ENCODE data around the gene ZFAND3.

Gene ZFAND3

GRCh38 chr6:37974943-37975342, 155.4 kb downstream of the ZFAND3 start:
- Histone ChIP-seq H3K36me3 (ENCODE audit: control insufficient read depth, insufficient read depth, low read length) (no peaks in the 10 kb centered on the region), H3K27me3 (replicated peaks; ENCODE audit: control insufficient read depth, insufficient read depth, low read length, poor library complexity, severe bottlenecking) (no peaks in the 10 kb centered on the region), H3K27ac (ENCODE audit: insufficient read depth, low read length, poor library complexity, severe bottlenecking) (no peak overlapping the region), H3K9me3 (ENCODE audit: control insufficient read depth, low read length) (peaks cover 6% of the 10 kb centered on the region), H3K4me3 (ENCODE audit: insufficient read depth, low read depth, low read length, poor library complexity, severe bottlenecking) (no peak overlapping the region), H3K4me1 (ENCODE audit: control insufficient read depth, insufficient read depth, low read length, poor library complexity, severe bottlenecking) (no peaks in the 10 kb centered on the region)
- no peak for DNase-seq

- Histone ChIP-seq H3K36me3 (ENCODE audit: control insufficient read depth, insufficient read depth, low read length) (no peaks in the 10 kb centered on the region), H3K4me1 (ENCODE audit: control insufficient read depth, insufficient read depth, low read length, poor library complexity, severe bottlenecking) (no peaks in the 10 kb centered on the region), H3K9me3 (ENCODE audit: control insufficient read depth, low read length) (peaks cover 6% of the 10 kb centered on the region), H3K27ac (ENCODE audit: insufficient read depth, low read length, poor library complexity, severe bottlenecking) (no peak overlapping the region), H3K4me3 (ENCODE audit: insufficient read depth, low read depth, low read length, poor library complexity, severe bottlenecking) (no peak overlapping the region), H3K27me3 (replicated peaks; ENCODE audit: control insufficient read depth, insufficient read depth, low read length, poor library complexity, severe bottlenecking) (no peaks in the 10 kb centered on the region)
- no peak for DNase-seq
Measured at GRCh38 chr6:37977715-37978114, 158.2 kb downstream of the ZFAND3 start.

- H3K27ac ChIP-seq (ENCODE audit: insufficient read depth, low read length, poor library complexity, severe bottlenecking), result no peak overlapping the region
- DNase-seq, result no peak
- H3K27me3 ChIP-seq (replicated peaks; ENCODE audit: control insufficient read depth, insufficient read depth, low read length, poor library complexity, severe bottlenecking), result no peaks in the 10 kb centered on the region
- H3K9me3 ChIP-seq (ENCODE audit: control insufficient read depth, low read length), result peaks cover 4% of the 10 kb centered on the region
- H3K4me3 ChIP-seq (ENCODE audit: insufficient read depth, low read depth, low read length, poor library complexity, severe bottlenecking), result no peak overlapping the region
- no peaks in the 10 kb centered on the region for H3K36me3 ChIP-seq (ENCODE audit: control insufficient read depth, insufficient read depth, low read length)
- H3K4me1 ChIP-seq (ENCODE audit: control insufficient read depth, insufficient read depth, low read length, poor library complexity, severe bottlenecking), result no peaks in the 10 kb centered on the region
Measured at GRCh38 chr6:37979392-37980221, 160.1 kb downstream of the ZFAND3 start.

GRCh38 chr6:37980222-37980595, 160.7 kb downstream of the ZFAND3 start:
- Histone ChIP-seq H3K27me3 (replicated peaks; ENCODE audit: control insufficient read depth, insufficient read depth, low read length, poor library complexity, severe bottlenecking) (no peaks in the 10 kb centered on the region), H3K27ac (ENCODE audit: insufficient read depth, low read length, poor library complexity, severe bottlenecking) (no peak overlapping the region), H3K9me3 (ENCODE audit: control insufficient read depth, low read length) (no peaks in the 10 kb centered on the region), H3K36me3 (ENCODE audit: control insufficient read depth, insufficient read depth, low read length) (no peaks in the 10 kb centered on the region), H3K4me1 (ENCODE audit: control insufficient read depth, insufficient read depth, low read length, poor library complexity, severe bottlenecking) (no peaks in the 10 kb centered on the region), H3K4me3 (ENCODE audit: insufficient read depth, low read depth, low read length, poor library complexity, severe bottlenecking) (no peak overlapping the region)
- DNase-seq, result no peak

- Histone ChIP-seq H3K9me3 (ENCODE audit: control insufficient read depth, low read length) (no peaks in the 10 kb centered on the region), H3K4me3 (ENCODE audit: insufficient read depth, low read depth, low read length, poor library complexity, severe bottlenecking) (no peak overlapping the region), H3K4me1 (ENCODE audit: control insufficient read depth, insufficient read depth, low read length, poor library complexity, severe bottlenecking) (no peaks in the 10 kb centered on the region), H3K27ac (ENCODE audit: insufficient read depth, low read length, poor library complexity, severe bottlenecking) (no peak overlapping the region), H3K36me3 (ENCODE audit: control insufficient read depth, insufficient read depth, low read length) (no peaks in the 10 kb centered on the region), H3K27me3 (replicated peaks; ENCODE audit: control insufficient read depth, insufficient read depth, low read length, poor library complexity, severe bottlenecking) (no peaks in the 10 kb centered on the region)
- no peak for DNase-seq
Measured at GRCh38 chr6:37981626-37982025, 162.1 kb downstream of the ZFAND3 start.

GRCh38 chr6:37982317-37982716, 162.8 kb downstream of the ZFAND3 start:
- Histone ChIP-seq H3K36me3 (ENCODE audit: control insufficient read depth, insufficient read depth, low read length) (no peaks in the 10 kb centered on the region), H3K27ac (ENCODE audit: insufficient read depth, low read length, poor library complexity, severe bottlenecking) (no peak overlapping the region), H3K4me1 (ENCODE audit: control insufficient read depth, insufficient read depth, low read length, poor library complexity, severe bottlenecking) (no peaks in the 10 kb centered on the region), H3K27me3 (replicated peaks; ENCODE audit: control insufficient read depth, insufficient read depth, low read length, poor library complexity, severe bottlenecking) (no peaks in the 10 kb centered on the region), H3K9me3 (ENCODE audit: control insufficient read depth, low read length) (no peaks in the 10 kb centered on the region), H3K4me3 (ENCODE audit: insufficient read depth, low read depth, low read length, poor library complexity, severe bottlenecking) (no peak overlapping the region)
- DNase-seq, result no peak

GRCh38 chr6:37983720-37984501, 164.4 kb downstream of the ZFAND3 start:
- no peak overlapping the region for H3K27ac ChIP-seq (ENCODE audit: insufficient read depth, low read length, poor library complexity, severe bottlenecking)

GRCh38 chr6:37984578-37984977, 165.1 kb downstream of the ZFAND3 start:
- H3K36me3 ChIP-seq (ENCODE audit: control insufficient read depth, insufficient read depth, low read length), result no peaks in the 10 kb centered on the region
- no peaks in the 10 kb centered on the region for H3K4me1 ChIP-seq (ENCODE audit: control insufficient read depth, insufficient read depth, low read length, poor library complexity, severe bottlenecking)
- no peaks in the 10 kb centered on the region for H3K27me3 ChIP-seq (replicated peaks; ENCODE audit: control insufficient read depth, insufficient read depth, low read length, poor library complexity, severe bottlenecking)
- no peak overlapping the region for H3K4me3 ChIP-seq (ENCODE audit: insufficient read depth, low read depth, low read length, poor library complexity, severe bottlenecking)
- H3K27ac ChIP-seq (ENCODE audit: insufficient read depth, low read length, poor library complexity, severe bottlenecking), result no peak overlapping the region
- H3K9me3 ChIP-seq (ENCODE audit: control insufficient read depth, low read length), result no peaks in the 10 kb centered on the region
- no peak for DNase-seq

More at GRCh38 chr6:37983720-37984501, 164.4 kb downstream of the ZFAND3 start:
- Histone ChIP-seq H3K9me3 (ENCODE audit: control insufficient read depth, low read length) (no peaks in the 10 kb centered on the region), H3K4me3 (ENCODE audit: insufficient read depth, low read depth, low read length, poor library complexity, severe bottlenecking) (no peak overlapping the region), H3K4me1 (ENCODE audit: control insufficient read depth, insufficient read depth, low read length, poor library complexity, severe bottlenecking) (no peaks in the 10 kb centered on the region), H3K36me3 (ENCODE audit: control insufficient read depth, insufficient read depth, low read length) (no peaks in the 10 kb centered on the region), H3K27me3 (replicated peaks; ENCODE audit: control insufficient read depth, insufficient read depth, low read length, poor library complexity, severe bottlenecking) (no peaks in the 10 kb centered on the region)
- DNase-seq, result no peak

- no peak for DNase-seq
- no peaks in the 10 kb centered on the region for H3K36me3 ChIP-seq (ENCODE audit: control insufficient read depth, insufficient read depth, low read length)
- no peaks in the 10 kb centered on the region for H3K4me1 ChIP-seq (ENCODE audit: control insufficient read depth, insufficient read depth, low read length, poor library complexity, severe bottlenecking)
- no peaks in the 10 kb centered on the region for H3K9me3 ChIP-seq (ENCODE audit: control insufficient read depth, low read length)
- H3K4me3 ChIP-seq (ENCODE audit: insufficient read depth, low read depth, low read length, poor library complexity, severe bottlenecking), result no peak overlapping the region
- no peak overlapping the region for H3K27ac ChIP-seq (ENCODE audit: insufficient read depth, low read length, poor library complexity, severe bottlenecking)
- H3K27me3 ChIP-seq (replicated peaks; ENCODE audit: control insufficient read depth, insufficient read depth, low read length, poor library complexity, severe bottlenecking), result no peaks in the 10 kb centered on the region
Measured at GRCh38 chr6:37985355-37985754, 165.8 kb downstream of the ZFAND3 start.

GRCh38 chr6:37987018-37987417, 167.5 kb downstream of the ZFAND3 start:
- Histone ChIP-seq H3K36me3 (ENCODE audit: control insufficient read depth, insufficient read depth, low read length) (no peaks in the 10 kb centered on the region), H3K27ac (ENCODE audit: insufficient read depth, low read length, poor library complexity, severe bottlenecking) (no peak overlapping the region), H3K4me3 (ENCODE audit: insufficient read depth, low read depth, low read length, poor library complexity, severe bottlenecking) (no peak overlapping the region), H3K4me1 (ENCODE audit: control insufficient read depth, insufficient read depth, low read length, poor library complexity, severe bottlenecking) (no peaks in the 10 kb centered on the region), H3K27me3 (replicated peaks; ENCODE audit: control insufficient read depth, insufficient read depth, low read length, poor library complexity, severe bottlenecking) (no peaks in the 10 kb centered on the region), H3K9me3 (ENCODE audit: control insufficient read depth, low read length) (no peaks in the 10 kb centered on the region)
- DNase-seq, result no peak

Data from effector memory CD4-positive, alpha-beta T cell (primary cell).